Activated CD4-positive, alpha-beta memory T cell treated with anti-CD3 and anti-CD28 coated beads, Interleukin-2, amount 10 ng/mL, durations not matched to agents 7 days and 5 days (primary cell): ENCODE data around the gene CLEC1A. TPM values are rescaled to one million over a fixed set of nuclear protein-coding genes. Genes with fewer than 3 reads are reported as not detected.

Experiments
- CTCF ChIA-PET: fragments of 350-600 bp; sonication (Branson Sonifier 250); formaldehyde crosslinking; loops from one replicate; lab custom pipeline; 2021; ENCODE audit warnings: antibody characterized with exemption, inconsistent platforms; lab: Charles Lee
- POLR2A ChIA-PET: fragments of 350-600 bp; sonication (Branson Sonifier 250); formaldehyde crosslinking; loops from one replicate; lab custom pipeline; 2021; ENCODE audit warnings: antibody characterized with exemption; lab: Charles Lee
- DNase-seq: peaks from one replicate; pipeline ENCODE4 v3.0.0-alpha.2; 2020
- H3K27ac Mint-ChIP-seq: one replicate; pipeline ENCODE4 v1.8.0; 2021; ENCODE audit warnings: mild to moderate bottlenecking, mixed read lengths
- H3K27me3 Mint-ChIP-seq: one replicate; pipeline ENCODE4 v1.8.0; 2021; ENCODE audit warnings: mixed read lengths
- H3K36me3 Mint-ChIP-seq: one replicate; pipeline ENCODE4 v1.8.0; 2021; ENCODE audit warnings: low read depth, mixed read lengths
- H3K4me1 Mint-ChIP-seq: one replicate; pipeline ENCODE4 v1.8.0; 2021; ENCODE audit warnings: mixed read lengths
- H3K4me3 Mint-ChIP-seq: one replicate; pipeline ENCODE4 v1.8.0; 2021; ENCODE audit warnings: mild to moderate bottlenecking, mixed read lengths
- H3K9me3 Mint-ChIP-seq: one replicate; pipeline ENCODE4 v1.8.0; 2021; ENCODE audit warnings: mixed read lengths
- total RNA-seq, 2 experiments: library from RNA; stranded (reverse); gene quantifications; one replicate each; pipeline ENCODE4 v1.2.3, GENCODE V29; 2021

Gene CLEC1A
- total RNA-seq, 2 experiments from 2014 or later = not detected

DNA sequence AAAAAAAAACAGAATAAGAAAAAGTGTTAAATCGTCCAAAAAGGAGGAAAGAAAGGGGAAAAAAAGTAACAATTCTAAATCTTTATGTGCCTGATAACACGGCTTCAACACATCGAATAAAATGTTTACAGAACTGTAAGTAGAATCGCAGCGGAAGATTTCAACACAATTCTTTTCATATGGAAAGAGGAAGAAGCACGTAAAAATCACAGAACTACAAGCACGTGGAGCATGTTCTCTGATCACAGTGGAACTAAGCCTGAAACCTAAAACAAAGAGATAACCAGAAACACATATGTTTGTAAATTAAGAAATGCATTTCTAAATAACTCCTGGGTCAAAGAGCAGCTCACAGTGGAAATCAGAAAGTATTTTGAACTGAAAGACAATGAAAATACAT is 22.5 kb upstream of the CLEC1A start:
- H3K4me3 Mint-ChIP-seq = no peak overlapping the region
- ChIA-PET CTCF (no interaction called here), POLR2A (no interaction called here)
- no peaks in the 10 kb centered on the region for H3K4me1 Mint-ChIP-seq
- peaks cover 11% of the 10 kb centered on the region for H3K27me3 Mint-ChIP-seq
- H3K9me3 Mint-ChIP-seq = no peaks in the 10 kb centered on the region
- no peak overlapping the region for H3K27ac Mint-ChIP-seq
- no peaks in the 10 kb centered on the region for H3K36me3 Mint-ChIP-seq
- DNase-seq = no peak

DNA sequence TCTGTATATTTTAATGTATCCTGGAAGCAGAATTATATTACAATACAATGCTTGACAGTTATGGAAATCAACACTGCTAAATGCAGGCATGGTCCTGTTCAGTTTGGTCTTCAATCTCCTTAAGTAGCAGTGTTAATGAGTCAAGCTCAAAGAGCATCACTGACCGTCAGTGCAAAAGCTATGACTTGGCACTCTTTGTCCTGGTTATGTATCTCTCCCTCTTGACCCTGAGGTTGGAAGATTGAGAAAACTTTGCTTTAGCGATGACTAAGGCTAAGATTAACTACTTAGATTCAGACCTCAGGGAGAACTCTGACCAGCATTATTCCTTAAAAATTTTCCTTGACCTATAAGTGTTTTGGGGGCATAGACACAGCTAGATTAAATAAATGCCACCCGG is 20.3 kb upstream of the CLEC1A start:
- no peaks in the 10 kb centered on the region for H3K9me3 Mint-ChIP-seq
- ChIA-PET CTCF (no interaction called here), POLR2A (no interaction called here)
- no peak overlapping the region for H3K4me3 Mint-ChIP-seq
- H3K36me3 Mint-ChIP-seq = no peaks in the 10 kb centered on the region
- no peak for DNase-seq
- no peaks in the 10 kb centered on the region for H3K4me1 Mint-ChIP-seq
- H3K27me3 Mint-ChIP-seq = peaks cover 6% of the 10 kb centered on the region
- H3K27ac Mint-ChIP-seq = no peak overlapping the region

DNA sequence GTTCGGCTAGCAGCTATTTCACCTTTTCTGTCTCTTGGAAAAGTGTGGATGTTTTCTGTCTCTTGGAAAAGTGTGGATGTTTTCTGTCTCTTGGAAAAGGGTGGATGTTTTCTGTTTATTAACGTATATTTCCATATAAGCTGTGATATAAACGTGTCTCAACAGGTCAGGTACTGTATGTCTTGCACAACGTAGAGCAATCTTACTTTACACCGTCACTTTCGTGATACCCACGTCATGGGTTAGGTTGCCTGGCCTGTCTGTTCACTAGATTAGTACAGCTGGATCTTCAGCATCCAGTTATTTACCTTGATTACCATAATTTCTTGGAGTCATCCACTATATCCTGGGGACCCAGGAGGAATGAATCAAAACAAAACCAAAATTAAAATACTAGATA is 17.1 kb upstream of the CLEC1A start:
- no peak for DNase-seq
- no peaks in the 10 kb centered on the region for H3K36me3 Mint-ChIP-seq
- H3K27me3 Mint-ChIP-seq = peaks cover 10% of the 10 kb centered on the region
- H3K4me1 Mint-ChIP-seq = no peaks in the 10 kb centered on the region
- ChIA-PET POLR2A (no interaction called here), CTCF (interaction anchor here (0.6 kb wide), 1 partner anchor 31 kb away, joined by 4 read pairs; no protein-coding TSS in a partner anchor)
- no peak overlapping the region for H3K4me3 Mint-ChIP-seq
- H3K9me3 Mint-ChIP-seq = no peaks in the 10 kb centered on the region
- no peak overlapping the region for H3K27ac Mint-ChIP-seq

DNA sequence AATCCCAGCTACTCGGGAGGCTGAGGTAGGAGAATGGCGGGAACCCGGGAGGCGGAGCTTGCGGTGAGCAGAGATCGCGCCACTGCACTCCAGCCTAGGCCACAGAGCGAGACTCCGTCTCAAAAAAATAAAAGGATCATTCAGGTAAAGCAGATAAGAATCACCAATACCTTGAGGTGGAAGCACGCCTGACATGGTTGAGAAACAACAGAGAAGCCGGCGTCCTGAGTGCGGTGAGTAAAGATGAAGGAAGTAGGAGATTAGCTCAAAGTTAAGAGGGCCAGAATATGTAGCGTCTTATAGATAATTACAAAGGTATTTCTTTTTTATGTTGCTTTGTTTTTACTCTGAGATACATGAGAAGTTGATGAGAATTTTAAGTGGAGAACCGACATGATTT is 16.5 kb upstream of the CLEC1A start:
- POLR2A ChIA-PET = no interaction called here
- Mint-ChIP-seq H3K27ac (no peak overlapping the region), H3K27me3 (peaks cover 10% of the 10 kb centered on the region), H3K9me3 (no peaks in the 10 kb centered on the region), H3K4me3 (no peak overlapping the region), H3K4me1 (no peaks in the 10 kb centered on the region), H3K36me3 (no peaks in the 10 kb centered on the region)
- no peak for DNase-seq
- CTCF ChIA-PET = interaction anchor here (0.6 kb wide), 1 partner anchor 30 kb away, joined by 4 read pairs; no protein-coding TSS in a partner anchor

DNA sequence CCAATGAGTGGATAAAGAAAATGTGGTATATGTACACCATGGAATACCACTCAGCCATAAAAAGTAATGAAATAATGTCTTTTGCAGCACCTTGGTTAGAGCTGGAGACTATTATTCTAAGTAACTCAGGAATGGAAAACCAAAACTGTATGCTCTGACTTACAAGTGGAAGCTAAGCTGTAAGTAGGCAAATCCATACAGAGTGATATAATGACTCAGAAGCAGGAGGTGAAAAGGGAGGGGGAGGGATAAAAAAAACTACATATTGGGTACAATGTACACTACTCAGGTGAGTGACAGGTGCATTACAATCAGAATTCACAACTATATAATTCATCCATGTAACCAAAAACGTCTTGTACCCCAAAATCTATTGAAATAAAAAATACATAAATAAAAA is 15.1 kb upstream of the CLEC1A start:
- Mint-ChIP-seq H3K27me3 (peaks cover 8% of the 10 kb centered on the region), H3K36me3 (no peaks in the 10 kb centered on the region), H3K27ac (no peak overlapping the region), H3K4me1 (no peaks in the 10 kb centered on the region), H3K4me3 (no peak overlapping the region), H3K9me3 (no peaks in the 10 kb centered on the region)
- CTCF ChIA-PET = no interaction called here
- DNase-seq = no peak
- POLR2A ChIA-PET = no interaction called here

DNA sequence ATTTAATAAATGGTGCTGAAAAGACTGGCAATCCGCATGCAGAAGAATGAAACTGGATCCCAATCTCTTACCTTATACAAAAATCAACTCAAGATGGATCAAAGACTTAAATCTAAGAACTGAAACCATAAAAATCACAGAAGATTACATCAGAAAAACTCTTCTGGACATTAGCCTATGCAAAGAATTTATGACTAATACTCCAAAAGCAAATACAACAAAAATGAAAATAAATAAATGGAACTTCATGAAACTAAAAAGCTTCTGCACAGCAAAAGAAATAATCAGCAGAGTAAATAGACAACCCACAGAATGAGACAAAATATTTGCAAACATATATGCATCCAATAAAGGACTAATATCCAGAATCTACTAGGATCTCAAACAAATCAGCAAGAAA is 14.3 kb upstream of the CLEC1A start:
- Mint-ChIP-seq H3K4me1 (no peaks in the 10 kb centered on the region), H3K36me3 (no peaks in the 10 kb centered on the region), H3K4me3 (no peak overlapping the region), H3K9me3 (no peaks in the 10 kb centered on the region), H3K27ac (no peak overlapping the region), H3K27me3 (peaks cover 11% of the 10 kb centered on the region)
- POLR2A ChIA-PET = no interaction called here
- DNase-seq = no peak
- CTCF ChIA-PET = no interaction called here

DNA sequence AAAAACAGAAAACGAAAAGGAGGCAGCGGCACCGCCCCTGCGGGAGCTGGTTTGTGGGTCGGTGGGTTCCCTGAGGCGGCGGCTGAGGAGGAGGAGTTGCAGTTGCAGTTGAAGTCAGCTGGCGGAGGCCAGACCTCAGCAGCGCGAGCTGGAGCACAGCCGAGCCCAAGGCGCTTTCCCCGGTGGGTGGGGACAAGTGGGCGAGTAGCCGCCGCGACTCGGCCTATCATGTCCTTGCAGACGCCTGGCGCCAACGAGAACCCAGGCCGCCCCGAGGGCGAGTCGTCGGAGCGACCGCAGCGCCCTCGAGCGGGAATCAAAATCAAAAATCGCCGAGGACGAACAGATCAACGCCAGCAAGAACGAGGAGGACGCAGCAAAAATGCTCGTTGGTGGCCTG is 12.7 kb upstream of the CLEC1A start:
- POLR2A ChIA-PET = no interaction called here
- Mint-ChIP-seq H3K9me3 (peaks cover 2% of the 10 kb centered on the region), H3K4me1 (no peaks in the 10 kb centered on the region), H3K27me3 (peaks cover 15% of the 10 kb centered on the region), H3K4me3 (no peak overlapping the region), H3K36me3 (no peaks in the 10 kb centered on the region), H3K27ac (no peak overlapping the region)
- no peak for DNase-seq
- CTCF ChIA-PET = no interaction called here

DNA sequence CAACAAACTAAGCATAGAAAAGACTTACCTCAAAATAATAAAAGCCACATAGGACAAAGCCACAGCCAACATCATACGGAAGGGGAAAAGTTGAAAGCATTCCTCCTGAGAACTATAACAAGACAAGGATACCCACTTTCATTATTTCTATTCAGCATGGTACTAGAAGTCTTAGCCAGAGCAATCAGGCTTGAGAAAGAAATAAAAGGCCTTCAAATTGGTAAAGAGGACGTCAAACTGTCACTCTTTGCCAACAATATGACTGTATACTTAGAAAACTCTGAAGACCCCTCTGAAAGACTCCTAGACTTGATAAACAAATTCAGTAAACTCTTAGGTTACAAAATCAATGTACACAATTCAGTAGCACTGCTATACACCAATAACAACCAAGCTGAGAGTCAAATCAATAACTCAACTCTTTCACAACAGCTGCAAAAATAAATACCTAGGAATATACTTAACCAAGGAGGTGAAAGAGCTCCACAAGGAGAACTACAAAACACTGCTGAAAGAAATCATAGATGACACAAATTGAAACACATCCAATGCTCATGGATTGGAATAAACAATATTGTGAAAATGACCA is 11.6 kb upstream of the CLEC1A start:
- Mint-ChIP-seq H3K4me3 (no peak overlapping the region), H3K9me3 (peaks cover 2% of the 10 kb centered on the region), H3K27me3 (peaks cover 24% of the 10 kb centered on the region), H3K27ac (no peak overlapping the region), H3K4me1 (no peaks in the 10 kb centered on the region), H3K36me3 (no peaks in the 10 kb centered on the region)
- CTCF ChIA-PET = no interaction called here
- DNase-seq = no peak
- POLR2A ChIA-PET = no interaction called here

DNA sequence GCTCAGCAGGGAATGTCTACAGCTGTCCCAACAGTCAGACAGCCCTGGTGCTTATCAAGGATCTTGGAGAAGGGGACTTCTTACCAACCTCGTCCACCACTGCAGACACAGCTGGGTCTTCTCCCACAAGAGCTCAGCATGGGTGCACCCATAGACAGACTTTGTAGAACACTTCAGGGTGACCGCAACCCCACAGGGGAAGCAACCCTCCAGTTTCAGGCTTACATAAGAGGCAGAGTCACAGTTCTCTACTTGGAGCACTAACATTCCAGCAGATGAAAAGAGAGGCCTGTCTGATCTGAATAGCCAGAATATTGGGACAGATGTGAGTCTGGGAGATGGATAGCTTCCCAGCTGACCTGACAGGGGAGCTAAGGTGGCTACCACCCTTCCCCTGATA is 3.5 kb upstream of the CLEC1A start:
- ChIA-PET POLR2A (no interaction called here), CTCF (no interaction called here)
- no peak for DNase-seq
- no peaks in the 10 kb centered on the region for H3K4me1 Mint-ChIP-seq
- H3K4me3 Mint-ChIP-seq = no peak overlapping the region
- H3K27me3 Mint-ChIP-seq = peaks cover 26% of the 10 kb centered on the region
- H3K36me3 Mint-ChIP-seq = no peaks in the 10 kb centered on the region
- no peak overlapping the region for H3K27ac Mint-ChIP-seq
- H3K9me3 Mint-ChIP-seq = peaks cover 6% of the 10 kb centered on the region

DNA sequence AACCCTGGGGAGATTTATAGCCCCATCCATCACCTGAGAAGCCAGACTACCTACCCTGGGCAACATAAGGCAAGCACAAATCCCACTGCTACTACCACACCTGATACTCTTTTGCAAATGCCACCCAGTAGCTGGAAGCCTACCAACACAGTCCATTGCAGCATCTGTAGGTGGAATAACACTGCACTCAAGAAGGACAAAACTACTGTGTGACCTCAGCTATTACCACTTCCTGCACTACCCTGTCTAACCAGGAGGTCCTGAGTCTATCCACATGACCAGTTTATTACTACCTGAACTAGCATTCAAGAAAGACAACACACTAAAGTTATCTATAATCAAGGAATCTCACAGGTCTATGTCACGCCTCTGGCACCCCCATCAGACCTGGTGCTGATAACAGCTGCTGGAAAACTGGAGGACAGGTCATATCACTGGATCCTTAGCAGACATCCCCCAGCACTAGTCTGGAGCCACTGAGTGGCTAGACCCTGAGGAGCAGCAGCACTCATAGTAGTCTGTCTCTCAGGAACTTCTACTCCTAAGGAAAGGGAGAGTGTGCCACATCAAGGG is 2.9 kb upstream of the CLEC1A start:
- H3K27ac Mint-ChIP-seq = no peak overlapping the region
- CTCF ChIA-PET = no interaction called here
- H3K4me3 Mint-ChIP-seq = no peak overlapping the region
- H3K36me3 Mint-ChIP-seq = no peaks in the 10 kb centered on the region
- H3K4me1 Mint-ChIP-seq = no peaks in the 10 kb centered on the region
- peaks cover 6% of the 10 kb centered on the region for H3K9me3 Mint-ChIP-seq
- peaks cover 24% of the 10 kb centered on the region for H3K27me3 Mint-ChIP-seq
- POLR2A ChIA-PET = no interaction called here
- DNase-seq = no peak

DNA sequence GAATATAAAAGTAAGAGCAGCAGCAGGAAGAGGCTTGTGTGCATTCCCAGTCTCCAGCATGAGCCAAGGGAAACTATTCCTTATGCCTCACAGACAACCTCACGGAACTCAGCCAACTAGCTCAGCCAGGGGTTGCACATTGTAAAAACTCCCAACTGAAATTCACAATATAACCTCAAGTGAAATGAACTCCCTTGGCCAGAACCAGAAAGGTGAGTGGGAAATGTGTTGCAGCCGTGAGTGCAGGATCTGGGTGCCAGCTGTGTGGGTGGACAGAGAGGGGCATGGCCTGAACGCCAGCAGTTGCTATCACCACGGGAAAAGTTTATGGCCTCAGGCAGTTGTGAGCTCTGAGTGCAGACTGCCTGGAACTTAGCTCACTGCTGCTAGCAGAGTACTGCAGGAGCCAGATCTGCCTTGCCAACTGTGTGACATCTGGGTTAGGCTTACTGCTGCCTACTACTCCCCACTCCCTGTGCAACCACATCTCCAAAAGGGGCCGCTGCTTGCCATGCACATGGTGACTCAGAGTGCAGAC is 2.3 kb upstream of the CLEC1A start:
- DNase-seq = no peak
- Mint-ChIP-seq H3K4me3 (no peak overlapping the region), H3K27ac (no peak overlapping the region), H3K9me3 (peaks cover 6% of the 10 kb centered on the region), H3K36me3 (no peaks in the 10 kb centered on the region), H3K4me1 (no peaks in the 10 kb centered on the region), H3K27me3 (peaks cover 20% of the 10 kb centered on the region)
- CTCF ChIA-PET = no interaction called here
- POLR2A ChIA-PET = no interaction called here

DNA sequence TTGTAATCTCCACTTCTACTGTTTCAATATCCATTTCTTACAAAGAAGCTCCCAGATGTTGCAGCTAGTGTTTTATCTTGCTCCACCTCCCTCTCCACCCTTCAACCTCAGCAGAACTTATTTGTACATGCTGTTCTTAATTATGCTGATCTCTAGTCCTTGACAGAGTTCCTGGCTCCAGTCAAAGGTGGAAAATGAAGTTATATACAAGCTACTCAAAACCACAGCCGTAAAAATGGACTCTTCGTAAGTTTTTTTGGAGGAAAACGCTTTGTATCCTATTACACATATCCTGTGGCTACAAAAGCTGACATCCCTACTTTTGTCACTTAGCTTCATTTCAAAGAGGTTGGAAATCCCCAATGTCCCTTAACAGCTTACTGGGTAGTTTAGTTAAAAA is 1.3 kb downstream of the CLEC1A start:
- DNase-seq = no peak
- ChIA-PET CTCF (no interaction called here), POLR2A (no interaction called here)
- Mint-ChIP-seq H3K4me1 (no peaks in the 10 kb centered on the region), H3K4me3 (no peak overlapping the region), H3K27ac (no peak overlapping the region), H3K9me3 (no peaks in the 10 kb centered on the region), H3K27me3 (peaks cover 6% of the 10 kb centered on the region), H3K36me3 (no peaks in the 10 kb centered on the region)

DNA sequence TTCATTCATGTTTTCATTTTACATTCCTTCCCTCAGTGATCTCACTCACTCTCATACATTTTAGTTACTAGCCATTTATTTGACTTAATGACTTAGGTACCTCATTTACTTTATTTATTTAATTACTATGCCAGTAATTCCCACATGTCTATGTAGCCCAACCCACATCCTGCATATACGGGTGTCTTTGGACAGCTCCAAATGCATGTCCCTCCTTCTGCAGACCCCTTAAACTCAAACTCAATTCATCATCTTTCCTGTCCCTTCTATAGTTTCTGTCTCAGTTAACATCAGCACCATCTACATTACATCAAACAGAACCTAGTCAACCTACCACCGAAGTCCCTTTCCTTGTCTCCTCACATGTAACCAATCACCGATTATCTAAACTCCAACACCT is 2.8 kb downstream of the CLEC1A start:
- no peaks in the 10 kb centered on the region for H3K4me1 Mint-ChIP-seq
- ChIA-PET CTCF (no interaction called here), POLR2A (no interaction called here)
- peaks cover 3% of the 10 kb centered on the region for H3K27me3 Mint-ChIP-seq
- no peak overlapping the region for H3K4me3 Mint-ChIP-seq
- no peaks in the 10 kb centered on the region for H3K9me3 Mint-ChIP-seq
- no peak for DNase-seq
- H3K27ac Mint-ChIP-seq = no peak overlapping the region
- H3K36me3 Mint-ChIP-seq = no peaks in the 10 kb centered on the region
